Measurements from ENCODE around the gene PTPRR. TPM values are rescaled to one million over a fixed set of nuclear protein-coding genes. Genes with fewer than 3 reads are reported as not detected.

Gene PTPRR
- polyA plus RNA-seq, 2 of the 4 experiments (the other 2 are of a cell fraction) = 0.13 to 0.15 TPM

DNA sequence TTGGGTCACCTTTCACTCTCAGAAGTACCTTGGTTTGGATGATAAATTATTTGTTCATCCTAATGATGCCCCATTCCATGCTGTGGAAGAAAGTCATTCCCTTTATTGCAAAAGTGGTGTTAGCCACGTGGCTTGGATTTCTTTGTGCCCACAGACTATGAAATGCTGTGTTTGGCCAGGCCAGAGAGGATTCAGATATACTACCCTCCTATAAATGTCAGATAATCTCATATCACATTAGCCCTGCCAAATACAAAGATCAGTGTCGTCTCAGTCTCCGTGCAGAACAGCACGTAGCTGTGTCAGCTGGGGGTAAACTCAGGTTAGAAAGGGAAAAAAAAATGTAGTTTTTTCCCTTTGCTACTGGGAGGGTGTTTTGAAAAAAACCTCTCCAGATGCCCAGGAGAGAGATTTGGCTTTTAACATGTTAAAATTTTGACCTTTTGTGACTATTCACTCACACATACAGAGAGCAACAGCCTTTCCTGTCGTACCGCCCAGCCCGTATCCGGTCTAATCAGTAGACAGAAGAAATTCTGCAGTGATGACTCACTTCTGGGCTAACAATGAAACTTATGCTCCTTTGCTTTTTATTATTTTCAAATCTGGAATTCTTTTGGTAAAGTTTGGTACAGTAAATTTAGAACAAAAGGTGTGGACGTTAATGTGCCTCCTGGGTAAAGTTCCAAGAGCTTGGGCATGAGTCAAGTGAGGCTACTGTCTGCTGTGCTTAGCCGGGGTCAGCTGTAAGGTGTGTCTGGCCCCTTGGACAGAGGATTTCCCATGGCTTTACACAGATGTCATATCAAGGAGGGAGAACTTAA is 274.8 kb downstream of the PTPRR start:
- Histone ChIP-seq H3K4me3 (peak overlapping the region; percentile 23), H3K4me1 (peaks cover 29% of the 10 kb centered on the region), H3K27ac (peak overlapping the region; percentile 76 to 84), H3K4me2 (peak overlapping the region; percentile 77), H3K9me3 (no peaks in the 10 kb centered on the region)
- POLR2A ChIA-PET = no interaction called here
- 4% methylated on average over 10 of the region's 10 CpGs for WGBS (ENCODE audit: missing lambda C conversion rate)
- FAIRE-seq = no peak
- ATAC-seq = peak; percentile 97 to 98
- DNase-seq (ENCODE audit: low read depth in 1 of 2, low spot score in 1 of 2) = peak; percentile 60 to 84
- CTCF ChIA-PET = no interaction called here
- TF ChIP-seq PHF8 (IDR thresholded peaks at IDR 0.05; ENCODE audit: borderline replicate concordance, low read depth) = no peak
- no peak for TF ChIP-seq REST (IDR thresholded peaks at IDR 0.05)
- TF ChIP-seq FOSB (CRISPR knock-in tag; IDR thresholded peaks at IDR 0.05) = no peak
- TF ChIP-seq JUNB (IDR thresholded peaks at IDR 0.05) = peak; percentile 84
- no peak for TF ChIP-seq ZNF302 (CRISPR knock-in tag; IDR thresholded peaks at IDR 0.05)
- no peak for TF ChIP-seq ZC3H11A (IDR thresholded peaks at IDR 0.05)
- 0 out of 2 replicates have a peak, but pooled peaks have one; percentile 25 for TF ChIP-seq EHF (CRISPR knock-in tag; IDR thresholded peaks at IDR 0.05)
- TF ChIP-seq ESRRA (IDR thresholded peaks at IDR 0.05; ENCODE audit: borderline replicate concordance, low read length) = no peak
- TF ChIP-seq, protein P1, sequence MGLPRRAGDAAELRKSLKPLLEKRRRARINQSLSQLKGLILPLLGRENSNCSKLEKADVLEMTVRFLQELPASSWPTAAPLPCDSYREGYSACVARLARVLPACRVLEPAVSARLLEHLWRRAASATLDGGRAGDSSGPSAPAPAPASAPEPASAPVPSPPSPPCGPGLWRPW (IDR thresholded peaks at IDR 0.05) = no peak
- TF ChIP-seq EP300 (IDR thresholded peaks at IDR 0.05) = peak in 1 of 2 experiments; percentile 68; a peak in 2 of 5 replicates
- no peak for TF ChIP-seq KDM1A (IDR thresholded peaks at IDR 0.05; ENCODE audit: low read depth)
- peak; percentile 57; the same call in 1 of the 3 replicates for TF ChIP-seq BCL3 (IDR thresholded peaks at IDR 0.05)
- TF ChIP-seq FOXS1 (CRISPR knock-in tag; IDR thresholded peaks at IDR 0.05) = no peak
- no peak for TF ChIP-seq ZSCAN20 (CRISPR knock-in tag; IDR thresholded peaks at IDR 0.05)
- peak; percentile 71 for TF ChIP-seq MAX (IDR thresholded peaks at IDR 0.05)
- no peak for TF ChIP-seq POLR2AphosphoS2 (conservative IDR thresholded peaks at IDR 0.05; ENCODE audit: low read length)
- TF ChIP-seq ELK1 (IDR thresholded peaks at IDR 0.05; ENCODE audit: low read depth, low read length) = no peak
- TF ChIP-seq GATA3 (IDR thresholded peaks at IDR 0.05; ENCODE audit: borderline replicate concordance) = peak; percentile 69; the same call in 1 of the 2 replicates
- peak; percentile 58 to 62; a peak in 3 of 5 replicates for TF ChIP-seq JUN (IDR thresholded peaks at IDR 0.05)
- 0 out of 2 replicates have a peak, but pooled peaks have one; percentile 17 for TF ChIP-seq HOXB13 (CRISPR knock-in tag; IDR thresholded peaks at IDR 0.05; ENCODE audit: low read depth)
- no peak for TF ChIP-seq NFE2L2 (conservative IDR thresholded peaks at IDR 0.05; ENCODE audit: low read length)
- TF ChIP-seq, protein P2, sequence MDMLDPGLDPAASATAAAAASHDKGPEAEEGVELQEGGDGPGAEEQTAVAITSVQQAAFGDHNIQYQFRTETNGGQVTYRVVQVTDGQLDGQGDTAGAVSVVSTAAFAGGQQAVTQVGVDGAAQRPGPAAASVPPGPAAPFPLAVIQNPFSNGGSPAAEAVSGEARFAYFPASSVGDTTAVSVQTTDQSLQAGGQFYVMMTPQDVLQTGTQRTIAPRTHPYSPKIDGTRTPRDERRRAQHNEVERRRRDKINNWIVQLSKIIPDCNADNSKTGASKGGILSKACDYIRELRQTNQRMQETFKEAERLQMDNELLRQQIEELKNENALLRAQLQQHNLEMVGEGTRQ (IDR thresholded peaks at IDR 0.05) = 0 out of 2 replicates have a peak, but pooled peaks have one; percentile 27
- TF ChIP-seq HOXB5 (CRISPR knock-in tag; IDR thresholded peaks at IDR 0.05) = no peak
- no peak for TF ChIP-seq MAZ (IDR thresholded peaks at IDR 0.05; ENCODE audit: borderline replicate concordance, low read depth, low read length)
- TF ChIP-seq, protein P3, sequence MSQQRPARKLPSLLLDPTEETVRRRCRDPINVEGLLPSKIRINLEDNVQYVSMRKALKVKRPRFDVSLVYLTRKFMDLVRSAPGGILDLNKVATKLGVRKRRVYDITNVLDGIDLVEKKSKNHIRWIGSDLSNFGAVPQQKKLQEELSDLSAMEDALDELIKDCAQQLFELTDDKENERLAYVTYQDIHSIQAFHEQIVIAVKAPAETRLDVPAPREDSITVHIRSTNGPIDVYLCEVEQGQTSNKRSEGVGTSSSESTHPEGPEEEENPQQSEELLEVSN (IDR thresholded peaks at IDR 0.05; ENCODE audit: borderline replicate concordance, low read depth) = no peak
- TF ChIP-seq RAD21 (conservative IDR thresholded peaks at IDR 0.05 in 1 of 2, IDR thresholded peaks at IDR 0.05 in 1 of 2) = peak in 1 of 2 experiments; percentile 27; a peak in 1 of 5 replicates
- no peak for TF ChIP-seq TP53 (CRISPR knock-in tag; IDR thresholded peaks at IDR 0.05)
- TF ChIP-seq CBX2 (IDR thresholded peaks at IDR 0.05; ENCODE audit: borderline replicate concordance, low read depth) = no peak
- TF ChIP-seq FOSL2 (IDR thresholded peaks at IDR 0.05) = peak; percentile 88
- TF ChIP-seq FOSL2 (CRISPR knock-in tag; IDR thresholded peaks at IDR 0.05) = peak; percentile 93
- no peak for TF ChIP-seq ZFP36 (IDR thresholded peaks at IDR 0.05; ENCODE audit: borderline replicate concordance, partially characterized antibody)
- TF ChIP-seq CEBPB (IDR thresholded peaks at IDR 0.05) = peak; percentile 9 to 21; a peak in 1 of 4 replicates
